Measurements from ENCODE around the gene OMG. TPM values are rescaled to one million over a fixed set of nuclear protein-coding genes. Genes with fewer than 3 reads are reported as not detected.
A peak's percentile ranks its signal among the peaks of the same experiment; 100 is the strongest.

The OMG gene
- total and polyA plus RNA-seq, 2 donors (not counting 3 experiments of a cell fraction or from before 2014, with no cell fraction given) = 0.86 TPM; not detected in 1

DNA sequence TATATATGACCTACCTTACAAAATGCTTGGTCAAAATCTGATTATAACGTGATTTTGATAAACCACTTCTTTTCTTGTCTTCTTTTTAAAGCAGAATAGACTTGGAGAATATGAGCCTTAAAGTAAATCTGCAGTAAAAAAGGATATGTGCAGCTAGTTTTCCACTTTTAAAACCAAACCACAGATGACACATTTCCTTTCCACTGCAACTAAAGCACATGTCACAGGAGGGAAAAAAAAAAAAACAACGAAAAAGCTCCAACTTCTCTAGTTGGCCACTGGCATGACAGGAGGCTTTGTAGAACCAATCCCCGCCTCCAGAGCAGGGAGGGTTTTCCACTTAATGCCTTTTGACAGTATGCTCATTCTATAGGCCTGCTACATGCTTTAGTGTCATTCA, 24.4 kb upstream of the OMG start, which contains the start of gene EVI2A:
Gene EVI2A, minus strand, starts transcription at position 142 of the 400 bp plus-strand sequence. CDS start 2,609 bp downstream, outside the sequence.
- H3K4me3 ChIP-seq (replicated peaks in 1 of 3; ENCODE audit: insufficient read depth in 1 of 3, low read depth in 1 of 3, low read length in 3 of 3) = no peak within 1 kb of the TSS
- no peak within 1 kb of the TSS for H3K9ac ChIP-seq (replicated peaks; ENCODE audit: extremely low read depth, insufficient read depth, low read length)
- H3K27ac ChIP-seq (ENCODE audit: insufficient read depth, low read depth, low read length) = peak within 1 kb of the TSS; percentile 39
- H3K4me2 ChIP-seq (ENCODE audit: insufficient read depth, low read length) = peak within 1 kb of the TSS; percentile 40
- ChIA-PET POLR2A (interaction anchor here (0.5 kb wide), 1 partner anchor 79 kb away, joined by 3 read pairs; no protein-coding TSS in a partner anchor), CTCF (interaction anchor here (1.4 kb wide), 1 partner anchor 17 kb away, joined by 3 read pairs; no protein-coding TSS in a partner anchor)
- H3K79me2 ChIP-seq (ENCODE audit: control insufficient read depth, insufficient read depth, low read length) = no peaks in the 10 kb centered on the region
- H3K27me3 ChIP-seq (ENCODE audit: control insufficient read depth in 2 of 2, insufficient read depth in 2 of 2, low read length in 2 of 2) = no peaks in the 10 kb centered on the region
- H3K36me3 ChIP-seq (ENCODE audit: control insufficient read depth in 2 of 2, extremely low read depth in 1 of 2, insufficient read depth in 2 of 2, low read length in 2 of 2) = peaks cover 0 to 2% of the 10 kb centered on the region in 2 experiments
- DNase-seq (ENCODE audit: low read depth, low spot score) = peak; percentile 57
- H2AFZ ChIP-seq (ENCODE audit: low read depth, low read length) = no peak within 1 kb of the TSS
- H3K9me3 ChIP-seq (replicated peaks; ENCODE audit: control insufficient read depth, insufficient read depth, low read length) = no peaks in the 10 kb centered on the region
- peak; percentile 53 for TF ChIP-seq FOS (IDR thresholded peaks at IDR 0.05; ENCODE audit: borderline replicate concordance, insufficient read depth, low read length)
- no peak for TF ChIP-seq JUN (IDR thresholded peaks at IDR 0.05; ENCODE audit: borderline replicate concordance, insufficient read depth, insufficient read length, low read depth)
- no TSS peak for BruUV-seq (replicated peaks)
- intact Hi-C loops (cut with micrococcal nuclease) = no loop called here
- dilution Hi-C loops (cut with MboI; ENCODE audit: extremely low pct_ligation_motif_present, low sequenced_read_pairs) = no loop called here
- peak; percentile 78 for FAIRE-seq
- peaks cover 11% of the 10 kb centered on the region for H3K4me1 ChIP-seq (ENCODE audit: control insufficient read depth, extremely low read depth, insufficient read depth, low read length)
- no peaks in the 10 kb centered on the region for H4K20me1 ChIP-seq (replicated peaks; ENCODE audit: control insufficient read depth, extremely low read depth, insufficient read depth, low read length)
- no peaks in the 10 kb centered on the region for H3K9me1 ChIP-seq (replicated peaks; ENCODE audit: control insufficient read depth, extremely low read depth, insufficient read depth, low read length)

DNA sequence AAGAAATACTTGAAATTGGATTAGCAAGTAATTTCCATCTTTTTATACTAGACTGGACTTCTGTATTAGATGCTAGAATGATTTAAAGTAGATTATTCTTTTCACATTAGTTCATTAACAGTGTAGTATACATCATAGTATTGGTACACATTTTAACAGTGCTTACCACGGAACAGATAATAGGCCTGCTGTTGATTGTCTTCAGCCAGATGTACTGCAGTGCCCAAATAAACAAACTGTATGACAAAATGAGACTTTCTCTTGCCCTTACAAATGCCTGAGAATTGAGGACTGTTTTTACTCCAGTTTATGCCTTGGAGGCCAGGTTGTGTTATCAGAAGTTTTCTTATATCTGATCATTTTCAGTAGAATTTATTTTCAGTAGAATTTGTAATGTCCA, 23.8 kb upstream of the OMG start:
- H3K4me1 ChIP-seq (ENCODE audit: control insufficient read depth, extremely low read depth, insufficient read depth, low read length) = peaks cover 11% of the 10 kb centered on the region
- no peaks in the 10 kb centered on the region for H3K79me2 ChIP-seq (ENCODE audit: control insufficient read depth, insufficient read depth, low read length)
- peak; percentile 7 for DNase-seq (ENCODE audit: low read depth, low spot score)
- no TSS peak for BruUV-seq (replicated peaks)
- no peaks in the 10 kb centered on the region for H3K36me3 ChIP-seq (ENCODE audit: control insufficient read depth in 2 of 2, extremely low read depth in 1 of 2, insufficient read depth in 2 of 2, low read length in 2 of 2)
- CTCF ChIA-PET = no interaction called here
- H3K27ac ChIP-seq (ENCODE audit: insufficient read depth, low read depth, low read length) = peak overlapping the region; percentile 39
- POLR2A ChIA-PET = no interaction called here
- no peaks in the 10 kb centered on the region for H3K9me3 ChIP-seq (replicated peaks; ENCODE audit: control insufficient read depth, insufficient read depth, low read length)
- no peak for FAIRE-seq
- no peaks in the 10 kb centered on the region for H4K20me1 ChIP-seq (replicated peaks; ENCODE audit: control insufficient read depth, extremely low read depth, insufficient read depth, low read length)
- no peak overlapping the region for H3K4me3 ChIP-seq (replicated peaks in 1 of 3; ENCODE audit: insufficient read depth in 1 of 3, low read depth in 1 of 3, low read length in 3 of 3)
- no peak overlapping the region for H3K9ac ChIP-seq (replicated peaks; ENCODE audit: extremely low read depth, insufficient read depth, low read length)
- H3K4me2 ChIP-seq (ENCODE audit: insufficient read depth, low read length) = peak overlapping the region; percentile 12
- intact Hi-C loops (cut with micrococcal nuclease) = no loop called here
- TF ChIP-seq GATA2 (IDR thresholded peaks at IDR 0.05; ENCODE audit: insufficient read depth, insufficient read length, low read depth, low read length) = no peak
- TF ChIP-seq MYC (IDR thresholded peaks at IDR 0.05; ENCODE audit: low read depth, low read length) = no peak
- TF ChIP-seq POLR2A (IDR thresholded peaks at IDR 0.05; ENCODE audit: low read depth, low read length) = no peak
- TF ChIP-seq, protein P1, sequence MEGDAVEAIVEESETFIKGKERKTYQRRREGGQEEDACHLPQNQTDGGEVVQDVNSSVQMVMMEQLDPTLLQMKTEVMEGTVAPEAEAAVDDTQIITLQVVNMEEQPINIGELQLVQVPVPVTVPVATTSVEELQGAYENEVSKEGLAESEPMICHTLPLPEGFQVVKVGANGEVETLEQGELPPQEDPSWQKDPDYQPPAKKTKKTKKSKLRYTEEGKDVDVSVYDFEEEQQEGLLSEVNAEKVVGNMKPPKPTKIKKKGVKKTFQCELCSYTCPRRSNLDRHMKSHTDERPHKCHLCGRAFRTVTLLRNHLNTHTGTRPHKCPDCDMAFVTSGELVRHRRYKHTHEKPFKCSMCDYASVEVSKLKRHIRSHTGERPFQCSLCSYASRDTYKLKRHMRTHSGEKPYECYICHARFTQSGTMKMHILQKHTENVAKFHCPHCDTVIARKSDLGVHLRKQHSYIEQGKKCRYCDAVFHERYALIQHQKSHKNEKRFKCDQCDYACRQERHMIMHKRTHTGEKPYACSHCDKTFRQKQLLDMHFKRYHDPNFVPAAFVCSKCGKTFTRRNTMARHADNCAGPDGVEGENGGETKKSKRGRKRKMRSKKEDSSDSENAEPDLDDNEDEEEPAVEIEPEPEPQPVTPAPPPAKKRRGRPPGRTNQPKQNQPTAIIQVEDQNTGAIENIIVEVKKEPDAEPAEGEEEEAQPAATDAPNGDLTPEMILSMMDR (IDR thresholded peaks at IDR 0.05; ENCODE audit: extremely low read depth in 1 of 2, insufficient read depth in 1 of 2, low read depth in 1 of 2, low read length in 2 of 2) = no peak
- no peak for TF ChIP-seq FOS (IDR thresholded peaks at IDR 0.05; ENCODE audit: borderline replicate concordance, insufficient read depth, low read length)
- no peak for TF ChIP-seq JUN (IDR thresholded peaks at IDR 0.05; ENCODE audit: borderline replicate concordance, insufficient read depth, insufficient read length, low read depth)
- no peak for TF ChIP-seq POLR2AphosphoS5 (IDR thresholded peaks at IDR 0.05; ENCODE audit: insufficient read depth, low read depth, low read length)
- TF ChIP-seq MAX (IDR thresholded peaks at IDR 0.05; ENCODE audit: insufficient read depth, insufficient read length) = no peak
- TF ChIP-seq EZH2 (IDR thresholded peaks at IDR 0.05; ENCODE audit: borderline replicate concordance, low read depth, low read length, severe bottlenecking) = no peak
- H3K9me1 ChIP-seq (replicated peaks; ENCODE audit: control insufficient read depth, extremely low read depth, insufficient read depth, low read length) = no peaks in the 10 kb centered on the region
- dilution Hi-C loops (cut with MboI; ENCODE audit: extremely low pct_ligation_motif_present, low sequenced_read_pairs) = no loop called here
- no peak overlapping the region for H2AFZ ChIP-seq (ENCODE audit: low read depth, low read length)
- H3K27me3 ChIP-seq (ENCODE audit: control insufficient read depth in 2 of 2, insufficient read depth in 2 of 2, low read length in 2 of 2) = no peaks in the 10 kb centered on the region
